K562 (cell line): ENCODE results near the gene CLDN5. TPM values are rescaled to one million over a fixed set of nuclear protein-coding genes. Genes with fewer than 3 reads are reported as not detected.

Experiments used
- GATA2 ChIP-seq: sonication (generic); formaldehyde crosslinking; IDR thresholded peaks from 2 replicates; pipeline ENCODE4 v1.4.0; 2020; ENCODE audit warnings: mild to moderate bottlenecking, missing genetic modification reagents
- IRF2 ChIP-seq: sonication (generic); formaldehyde crosslinking; IDR thresholded peaks from 2 replicates; pipeline ENCODE4 v1.8.1; 2022; ENCODE audit warnings: mild to moderate bottlenecking, missing genetic modification reagents
- ZNF609 ChIP-seq: sonication (generic); formaldehyde crosslinking; IDR thresholded peaks from 2 replicates; pipeline ENCODE4 v1.8.1; 2023; ENCODE audit warnings: missing genetic modification reagents, mild to moderate bottlenecking, borderline replicate concordance
- polyA plus RNA-seq, 8 experiments: library from polyadenylated mRNA; depleted of rRNA in 4 of 8; stranded (reverse) in 5 of 8; unstranded in 3 of 8; fragments of >200 nt; fragmentation: Nextera tagmentation in 2 of 8; fragmentation: Illumina TruSeq in 1 of 8; extraction: Ambion mirVana in 2 of 8; extraction: Trizol in 1 of 8; gene quantifications; 2 replicates each; pipeline versions ENCODE4 v1.2.1 to v1.2.3, GENCODE V29; 2011 to 2014; ENCODE audit warnings: inconsistent platforms in 1 of 8, missing spikeins in 1 of 8
- total RNA-seq, 7 experiments: library from RNA; depleted of rRNA in 6 of 7; stranded (reverse); fragments of >200 nt in 6 of 7; fragmentation: Illumina TruSeq in 2 of 7; extraction: Trizol in 2 of 7; gene quantifications; 2 replicates each; pipeline versions ENCODE4 v1.2.1 to v1.2.3, GENCODE V29; 2011 to 2021; ENCODE audit warnings: low replicate concordance in 1 of 7
- TF ChIP-seq, protein P1 (sequence below): fragments of 150-350 bp; IDR thresholded peaks from 2 replicates; pipeline ENCODE4 v1.6.1; 2014; ENCODE audit warnings: low read depth, mild to moderate bottlenecking, low read length, borderline replicate concordance
- TF ChIP-seq, protein P2 (sequence below): sonication (generic); formaldehyde crosslinking; IDR thresholded peaks from 2 replicates; pipeline ENCODE4 v1.8.0; 2022; ENCODE audit warnings: missing genetic modification reagents, mild to moderate bottlenecking, borderline replicate concordance

The CLDN5 gene
- total and polyA plus RNA-seq, 9 of the 15 experiments (the other 6 are each of a cell fraction or from before 2014, with no cell fraction given) = 0.20 TPM; not detected in 8

DNA sequence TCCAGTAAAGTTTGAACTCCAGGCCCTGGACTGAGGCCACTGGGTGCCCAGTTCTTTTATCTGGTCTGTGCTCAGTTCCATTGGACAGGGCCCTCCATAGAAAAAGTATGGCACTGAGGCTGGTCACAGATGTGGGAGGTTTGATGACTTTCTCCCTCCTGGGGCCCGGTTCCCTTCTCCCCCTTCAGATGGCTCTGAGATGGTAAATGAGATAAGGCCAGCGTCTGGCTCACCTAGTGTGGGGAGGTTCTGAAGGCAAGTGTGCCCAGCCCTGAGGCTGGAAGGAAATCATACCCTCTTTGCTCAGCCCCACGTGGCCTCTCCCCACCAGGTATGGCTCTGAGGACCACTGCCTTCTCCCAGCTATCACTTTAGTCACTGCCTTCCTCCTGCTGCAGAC, 1.5 kb upstream of the CLDN5 start (continued):
- TF ChIP-seq IRF2 (0 out of 2 replicates have a peak, but pooled peaks have one; percentile 17), GATA2 (peak; percentile 86), ZNF609 (CRISPR knock-in tag) (peak; percentile 46; the same call in 1 of the 2 replicates)
- TF ChIP-seq, protein P1, sequence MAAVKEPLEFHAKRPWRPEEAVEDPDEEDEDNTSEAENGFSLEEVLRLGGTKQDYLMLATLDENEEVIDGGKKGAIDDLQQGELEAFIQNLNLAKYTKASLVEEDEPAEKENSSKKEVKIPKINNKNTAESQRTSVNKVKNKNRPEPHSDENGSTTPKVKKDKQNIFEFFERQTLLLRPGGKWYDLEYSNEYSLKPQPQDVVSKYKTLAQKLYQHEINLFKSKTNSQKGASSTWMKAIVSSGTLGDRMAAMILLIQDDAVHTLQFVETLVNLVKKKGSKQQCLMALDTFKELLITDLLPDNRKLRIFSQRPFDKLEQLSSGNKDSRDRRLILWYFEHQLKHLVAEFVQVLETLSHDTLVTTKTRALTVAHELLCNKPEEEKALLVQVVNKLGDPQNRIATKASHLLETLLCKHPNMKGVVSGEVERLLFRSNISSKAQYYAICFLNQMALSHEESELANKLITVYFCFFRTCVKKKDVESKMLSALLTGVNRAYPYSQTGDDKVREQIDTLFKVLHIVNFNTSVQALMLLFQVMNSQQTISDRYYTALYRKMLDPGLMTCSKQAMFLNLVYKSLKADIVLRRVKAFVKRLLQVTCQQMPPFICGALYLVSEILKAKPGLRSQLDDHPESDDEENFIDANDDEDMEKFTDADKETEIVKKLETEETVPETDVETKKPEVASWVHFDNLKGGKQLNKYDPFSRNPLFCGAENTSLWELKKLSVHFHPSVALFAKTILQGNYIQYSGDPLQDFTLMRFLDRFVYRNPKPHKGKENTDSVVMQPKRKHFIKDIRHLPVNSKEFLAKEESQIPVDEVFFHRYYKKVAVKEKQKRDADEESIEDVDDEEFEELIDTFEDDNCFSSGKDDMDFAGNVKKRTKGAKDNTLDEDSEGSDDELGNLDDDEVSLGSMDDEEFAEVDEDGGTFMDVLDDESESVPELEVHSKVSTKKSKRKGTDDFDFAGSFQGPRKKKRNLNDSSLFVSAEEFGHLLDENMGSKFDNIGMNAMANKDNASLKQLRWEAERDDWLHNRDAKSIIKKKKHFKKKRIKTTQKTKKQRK = no peak
- TF ChIP-seq, protein P2, sequence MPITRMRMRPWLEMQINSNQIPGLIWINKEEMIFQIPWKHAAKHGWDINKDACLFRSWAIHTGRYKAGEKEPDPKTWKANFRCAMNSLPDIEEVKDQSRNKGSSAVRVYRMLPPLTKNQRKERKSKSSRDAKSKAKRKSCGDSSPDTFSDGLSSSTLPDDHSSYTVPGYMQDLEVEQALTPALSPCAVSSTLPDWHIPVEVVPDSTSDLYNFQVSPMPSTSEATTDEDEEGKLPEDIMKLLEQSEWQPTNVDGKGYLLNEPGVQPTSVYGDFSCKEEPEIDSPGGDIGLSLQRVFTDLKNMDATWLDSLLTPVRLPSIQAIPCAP = 0 out of 2 replicates have a peak, but pooled peaks have one; percentile 25
